GM23338 (cell line): ENCODE results near the gene RWDD2A.

Experiments
- CREB1 ChIP-seq: fragments of 250-450 bp; sonication (Bioruptor Pico); IDR thresholded peaks from 2 replicates; pipeline ENCODE4 v1.5.0; 2020; ENCODE audit warnings: low read depth, mild to moderate bottlenecking, moderate library complexity
- CTCF ChIP-seq, 2 experiments: fragments of 200-600 bp in 1 of 2; sonication (generic) in 1 of 2; conservative IDR thresholded peaks; 2 replicates each; pipeline versions ENCODE4 v1.5.1 to v1.6.1; 2016 to 2017; ENCODE audit warnings: antibody characterized with exemption in 2 of 2, low read depth in 2 of 2, mild to moderate bottlenecking in 2 of 2, moderate library complexity in 1 of 2
- EZH2 ChIP-seq: fragments of 200-600 bp; sonication (generic); IDR thresholded peaks from one replicate; pipeline ENCODE4 v1.8.0; 2017; ENCODE audit warnings: antibody characterized with exemption, mild to moderate bottlenecking, low read depth; ENCODE audit not compliant: unreplicated experiment
- EZH2phosphoT487 ChIP-seq: fragments of 200-600 bp; sonication (generic); IDR thresholded peaks from one replicate; pipeline ENCODE4 v1.8.1; 2018; ENCODE audit warnings: antibody characterized with exemption; ENCODE audit not compliant: unreplicated experiment
- JUNB ChIP-seq: IDR thresholded peaks from one replicate; pipeline ENCODE4 v1.6.1; 2016; ENCODE audit warnings: antibody characterized with exemption; ENCODE audit not compliant: unreplicated experiment
- POLR2AphosphoS5 ChIP-seq: IDR thresholded peaks from 2 replicates; pipeline ENCODE4 v1.6.1; 2016; ENCODE audit warnings: antibody characterized with exemption, low read depth
- ZNF331 ChIP-seq: fragments of 250-450 bp; sonication (Bioruptor Pico); IDR thresholded peaks from 2 replicates; pipeline ENCODE4 v1.5.0; 2020; ENCODE audit warnings: low read depth, mild to moderate bottlenecking, moderate library complexity
- TF ChIP-seq, protein P1 (sequence below): IDR thresholded peaks from 2 replicates; pipeline ENCODE4 v1.6.1; 2016; ENCODE audit warnings: antibody characterized with exemption

DNA sequence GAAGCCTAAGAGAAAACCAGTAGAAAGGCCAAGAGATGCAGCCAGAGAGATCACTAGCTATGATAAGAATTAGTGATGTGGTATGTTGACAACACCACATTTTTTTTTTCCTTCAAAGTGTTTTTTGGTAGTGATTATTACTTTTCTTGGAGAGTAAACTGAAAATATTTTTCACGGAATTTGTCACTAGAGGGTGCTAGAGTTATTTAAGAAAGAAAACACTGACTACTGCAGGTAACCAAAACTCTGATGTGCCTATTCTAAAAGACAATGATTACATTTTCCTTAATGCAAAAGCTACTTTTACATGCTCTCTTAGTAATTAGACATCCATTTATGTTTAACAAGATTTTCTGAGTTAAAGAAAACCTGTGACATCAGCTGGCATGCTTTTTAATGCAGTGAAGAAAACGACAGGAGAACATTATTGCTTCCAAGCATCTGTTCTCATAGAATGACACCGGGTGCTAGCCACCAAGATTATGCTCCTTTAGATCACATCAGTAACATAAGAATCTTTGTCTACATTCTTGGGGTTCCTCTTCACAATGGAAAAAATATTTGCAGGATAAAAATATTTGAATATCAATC lies 28.8 kb downstream of the RWDD2A start:
- no peak for TF ChIP-seq ZNF331 (CRISPR knock-in tag)
- TF ChIP-seq CTCF (conservative IDR thresholded peaks at IDR 0.05; ENCODE audit: low read depth in 2 of 2): peak; percentile 54 to 71
- no peak for TF ChIP-seq EZH2
- TF ChIP-seq EZH2phosphoT487: no peak
- no peak for TF ChIP-seq JUNB
- TF ChIP-seq POLR2AphosphoS5: no peak
- no peak for TF ChIP-seq CREB1 (CRISPR knock-in tag)
- TF ChIP-seq, protein P1, sequence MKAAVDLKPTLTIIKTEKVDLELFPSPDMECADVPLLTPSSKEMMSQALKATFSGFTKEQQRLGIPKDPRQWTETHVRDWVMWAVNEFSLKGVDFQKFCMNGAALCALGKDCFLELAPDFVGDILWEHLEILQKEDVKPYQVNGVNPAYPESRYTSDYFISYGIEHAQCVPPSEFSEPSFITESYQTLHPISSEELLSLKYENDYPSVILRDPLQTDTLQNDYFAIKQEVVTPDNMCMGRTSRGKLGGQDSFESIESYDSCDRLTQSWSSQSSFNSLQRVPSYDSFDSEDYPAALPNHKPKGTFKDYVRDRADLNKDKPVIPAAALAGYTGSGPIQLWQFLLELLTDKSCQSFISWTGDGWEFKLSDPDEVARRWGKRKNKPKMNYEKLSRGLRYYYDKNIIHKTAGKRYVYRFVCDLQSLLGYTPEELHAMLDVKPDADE: no peak
